Left lung (tissue), 10 donors: ENCODE results near the gene ITGA11. TPM values are rescaled to one million over a fixed set of nuclear protein-coding genes. Genes with fewer than 3 reads are reported as not detected.
A peak's percentile ranks its signal among the peaks of the same experiment; 100 is the strongest.
"Not testable (repeated sequence)": the region's sequence is repeated elsewhere in the genome, so short reads cannot be mapped to it uniquely, and the experiment has no call there.

Source experiments
- ATAC-seq: fragments of 200-7000 bp; cut with Tn5 transposase; one replicate; pipeline ENCODE4 v1.9.1; 2020; ENCODE audit warnings: moderate library complexity
- DNase-seq, 4 donors: peaks; one replicate each; pipeline ENCODE4 v3.0.0-alpha.2; 2013 to 2020
- H3K27ac ChIP-seq, 2 donors: fragments of 200-600 bp; sonication (generic) in 1 of 2; one replicate each; pipeline versions ENCODE4 v1.5.0 to v1.8.0; 2020 to 2021
- H3K27me3 ChIP-seq, 2 donors: fragments of 200-600 bp; sonication (generic) in 1 of 2; one replicate each; pipeline versions ENCODE4 v1.5.0 to v1.8.0; 2020 to 2021
- H3K36me3 ChIP-seq, 2 donors: fragments of 200-600 bp; sonication (generic) in 1 of 2; one replicate each; pipeline versions ENCODE4 v1.5.0 to v1.8.0; 2020 to 2021
- H3K4me1 ChIP-seq, 2 donors: fragments of 200-600 bp; one replicate each; pipeline ENCODE4 v1.8.0; 2021
- H3K4me3 ChIP-seq, 2 donors: fragments of 200-600 bp; sonication (generic) in 1 of 2; one replicate each; pipeline versions ENCODE4 v1.5.0 to v1.8.0; 2020 to 2021; ENCODE audit warnings: mild to moderate bottlenecking in 1 of 2
- H3K9me3 ChIP-seq, 2 donors: fragments of 200-600 bp; sonication (generic) in 1 of 2; one replicate each; pipeline versions ENCODE4 v1.5.0 to v1.8.0; 2020 to 2021
- CTCF ChIP-seq, 2 donors: fragments of 200-600 bp; sonication (generic) in 1 of 2; IDR thresholded peaks; one replicate each; pipeline versions ENCODE4 v1.5.0 to v1.8.0; 2021; ENCODE audit warnings: antibody characterized with exemption in 2 of 2
- intact Hi-C, 2 donors: fragments of 100-400 bp; cut with DNase I; formaldehyde crosslinking; loops; one replicate each; pipeline versions ENCODE4 v1.11.2 to v1.14.2; 2022
- polyA plus RNA-seq, 6 donors: library from polyadenylated mRNA; unstranded; fragments of 120-200 nt; gene quantifications; one replicate each; pipeline ENCODE4 v1.2.1, GENCODE V29; 2013; ENCODE audit not compliant: insufficient read length in 6 of 6
- total RNA-seq, 2 donors: library from RNA; stranded (reverse); fragmentation: NEBNext Ultra II Directional; extraction: Animal tissue kit (Norgen Biotek cat#: 25700); gene quantifications; one replicate each; pipeline ENCODE4 v1.2.1, GENCODE V29; 2021
- donor health status: DM: no; HTN: yes; CAD: no.
- donor health status: DM: no; HTN: no; CAD: no.

ITGA11 gene
- total and polyA plus RNA-seq, 8 donors, result 1.1 to 7.3 (median 1.8) TPM

- intact Hi-C loops, result no loop called here
- H3K4me3 ChIP-seq, result no peak overlapping the region
- ATAC-seq (no peak), DNase-seq (no peak)
- no peak overlapping the region for H3K27ac ChIP-seq
- TF ChIP-seq CTCF (IDR thresholded peaks at IDR 0.05), result no peak
- no peaks in the 10 kb centered on the region for H3K27me3 ChIP-seq
- no peaks in the 10 kb centered on the region for H3K9me3 ChIP-seq
- no peaks in the 10 kb centered on the region for H3K4me1 ChIP-seq
- H3K36me3 ChIP-seq, result no peaks in the 10 kb centered on the region
These were observed 32.6 kb downstream of the ITGA11 start for GRCh38 chr15:68399096-68400065.

- H3K27ac ChIP-seq, H3K4me1 ChIP-seq, H3K27me3 ChIP-seq, H3K4me3 ChIP-seq, intact Hi-C loops, ATAC-seq, H3K36me3 ChIP-seq, DNase-seq, H3K9me3 ChIP-seq: not testable (repeated sequence)
These were observed 34.0 kb downstream of the ITGA11 start for GRCh38 chr15:68397999-68398398.

DNA sequence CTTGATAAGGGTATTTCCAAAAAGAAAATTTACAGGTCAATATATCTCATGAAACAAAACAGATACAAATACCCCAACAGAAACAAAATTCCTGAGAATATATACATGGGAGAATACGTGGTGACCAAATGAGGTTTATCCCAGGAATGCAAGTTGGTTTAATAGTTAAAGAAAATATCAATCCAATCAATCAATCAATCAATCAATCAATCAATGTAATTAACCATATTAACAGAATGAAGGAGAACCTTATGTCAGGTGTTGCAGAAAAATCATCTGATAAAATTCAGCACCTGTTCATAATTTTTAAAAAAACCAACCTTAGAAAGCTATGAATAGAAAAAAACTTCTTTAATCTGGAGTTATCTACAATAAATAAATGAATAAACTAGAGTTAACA, 35.9 kb downstream of the ITGA11 start:
- no peak for TF ChIP-seq CTCF (IDR thresholded peaks at IDR 0.05)
- no peaks in the 10 kb centered on the region for H3K27me3 ChIP-seq
- ATAC-seq, result no peak
- no peak for DNase-seq
- intact Hi-C loops, result no loop called here
- no peaks in the 10 kb centered on the region for H3K36me3 ChIP-seq
- H3K4me1 ChIP-seq, result no peaks in the 10 kb centered on the region
- H3K27ac ChIP-seq, result no peak overlapping the region
- H3K4me3 ChIP-seq, result no peak overlapping the region
- peaks cover 0 to 5% of the 10 kb centered on the region in 2 donors for H3K9me3 ChIP-seq

DNA sequence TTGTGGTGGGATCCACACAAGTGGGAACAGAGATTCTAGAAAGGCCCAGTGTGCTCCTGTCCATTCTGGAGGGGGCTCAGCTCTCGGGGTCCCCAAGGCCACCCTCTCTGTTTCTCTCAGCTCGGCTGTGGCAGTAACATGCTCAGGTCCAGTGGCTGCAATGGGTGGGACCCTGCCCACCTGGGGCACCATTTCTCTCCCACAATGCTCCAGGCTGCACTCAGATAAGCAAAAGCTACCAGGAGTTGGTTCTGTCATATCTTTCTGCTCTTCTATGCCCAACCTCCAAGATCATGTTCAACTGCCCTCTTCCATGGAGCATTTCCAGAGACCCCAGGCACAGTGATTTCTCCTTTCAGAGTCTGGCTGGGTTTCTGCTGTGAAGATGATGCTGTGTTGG, 40.8 kb downstream of the ITGA11 start:
- no peak for ATAC-seq
- no peak overlapping the region for H3K27ac ChIP-seq
- no peak overlapping the region for H3K4me3 ChIP-seq
- no peak for DNase-seq
- no peaks in the 10 kb centered on the region for H3K36me3 ChIP-seq
- TF ChIP-seq CTCF (IDR thresholded peaks at IDR 0.05), result no peak
- peaks cover 0 to 27% of the 10 kb centered on the region in 2 donors for H3K27me3 ChIP-seq
- H3K9me3 ChIP-seq, result peaks cover 0 to 5% of the 10 kb centered on the region in 2 donors
- intact Hi-C loops, result no loop called here
- H3K4me1 ChIP-seq, result peaks cover 0 to 7% of the 10 kb centered on the region in 2 donors

DNA sequence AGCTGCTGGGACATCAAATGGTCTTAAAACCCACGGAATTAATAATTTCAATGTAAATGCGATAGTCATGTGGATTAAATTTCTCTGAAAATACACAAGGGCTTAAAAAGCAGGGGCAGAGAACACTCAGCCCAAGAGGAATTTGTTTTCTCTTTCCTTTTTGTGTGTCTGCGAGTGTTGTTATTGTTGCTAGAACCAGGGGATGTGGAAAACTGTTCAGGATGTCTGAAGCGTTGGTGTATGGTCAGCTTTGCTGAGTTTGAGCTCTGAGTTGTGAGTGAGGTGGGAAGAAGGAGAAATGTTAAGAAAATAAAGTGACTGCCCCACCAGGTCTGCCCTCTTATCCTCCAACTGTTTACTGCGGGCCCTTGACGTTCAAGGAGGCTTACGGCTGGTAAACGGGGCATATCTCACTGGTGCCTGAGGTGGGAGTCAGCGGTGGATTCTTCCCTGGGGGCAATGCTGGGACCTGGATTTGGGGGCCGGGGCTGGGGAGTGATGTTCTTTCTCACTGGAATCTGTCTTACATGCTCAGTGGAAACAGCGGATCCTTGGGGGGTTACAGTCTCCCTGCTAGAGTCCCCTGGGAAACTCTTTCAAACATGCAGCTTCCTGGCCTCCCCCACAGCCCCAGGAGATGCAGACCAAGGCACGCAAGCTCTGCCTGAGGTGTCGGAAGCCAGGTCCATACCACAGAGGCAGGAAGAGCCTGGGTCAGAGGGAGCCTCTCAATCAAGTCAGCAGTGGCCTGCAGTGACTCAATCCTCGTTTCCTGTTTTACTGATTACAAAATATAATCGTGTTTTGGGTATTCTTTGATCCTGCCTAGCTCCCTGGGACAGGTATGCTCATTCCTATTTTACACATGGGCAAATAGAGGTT, 41.8 kb downstream of the ITGA11 start:
- Histone ChIP-seq H3K4me3 (no peak overlapping the region), H3K27ac (no peak overlapping the region), H3K9me3 (peaks cover 0 to 5% of the 10 kb centered on the region in 2 donors), H3K36me3 (no peaks in the 10 kb centered on the region), H3K4me1 (peaks cover 0 to 7% of the 10 kb centered on the region in 2 donors), H3K27me3 (peaks cover 0 to 27% of the 10 kb centered on the region in 2 donors)
- TF ChIP-seq CTCF (IDR thresholded peaks at IDR 0.05), result no peak
- peak; percentile 19 for ATAC-seq
- intact Hi-C loops, result loop anchor here in 1 of 2 donors (10.0 kb wide), 1 partner anchor 85 kb away; no protein-coding TSS in a partner anchor
- no peak for DNase-seq
